SK-N-SH (cell line): ENCODE measurements around the gene KIF1C. TPM values are rescaled to one million over a fixed set of nuclear protein-coding genes. Genes with fewer than 3 reads are reported as not detected.

ENCODE experiments used
- CTCF ChIA-PET: fragments of 300-600, 350-600 bp; formaldehyde crosslinking; extraction: SDS; loops from one replicate; lab custom pipeline; 2021; lab: Yijun Ruan, JAX
- POLR2A ChIA-PET: fragments of 350-600 bp; sonication (Branson Sonifier 250); formaldehyde crosslinking; extraction: SDS; loops from one replicate; lab custom pipeline; 2020; ENCODE audit warnings: antibody characterized with exemption, inconsistent platforms; lab: Yijun Ruan, JAX
- DNase-seq: peaks from one replicate; pipeline ENCODE4 v3.0.0; 2012
- H2AFZ ChIP-seq: fragments of 200-600 bp; sonication (generic); 2 replicates; pipeline ENCODE4 v1.8.1; 2016; ENCODE audit warnings: antibody characterized with exemption, mild to moderate bottlenecking, low read depth
- H3F3A ChIP-seq: fragments of 200-600 bp; sonication (generic); replicated peaks from 2 replicates; pipeline ENCODE3; 2016; ENCODE audit warnings: antibody characterized with exemption, mild to moderate bottlenecking; ENCODE audit not compliant: insufficient read depth
- H3K27ac ChIP-seq, 2 experiments: fragments of 200-500 bp in 1 of 2; fragments of 200-600 bp in 1 of 2; sonication (Bioruptor generic) in 1 of 2; sonication (generic), shearing (Covaris generic) in 1 of 2; 2 replicates each; pipeline versions ENCODE4 v1.5.1 to v1.6.1; 2014 to 2016; ENCODE audit warnings: low read depth in 2 of 2, inconsistent platforms in 1 of 2, low read length in 1 of 2, mild to moderate bottlenecking in 1 of 2, mixed read lengths in 1 of 2
- H3K27me3 ChIP-seq: fragments of 200-600 bp; sonication (generic), shearing (Covaris generic); 2 replicates; pipeline ENCODE4 v1.6.1; 2016; ENCODE audit warnings: mixed run types; ENCODE audit not compliant: insufficient read depth
- H3K36me3 ChIP-seq, 2 experiments: fragments of 200-500 bp in 1 of 2; fragments of 200-600 bp in 1 of 2; sonication (Bioruptor generic) in 1 of 2; sonication (generic) in 1 of 2; replicated peaks in 1 of 2; 2 replicates each; pipeline versions ENCODE3 to v1.5.1; 2014 to 2016; ENCODE audit warnings: low read length in 1 of 2, mild to moderate bottlenecking in 1 of 2; ENCODE audit not compliant: insufficient read depth in 2 of 2, control insufficient read depth in 1 of 2
- H3K4me1 ChIP-seq, 2 experiments: fragments of 200-500 bp in 1 of 2; fragments of 200-600 bp in 1 of 2; sonication (Bioruptor generic) in 1 of 2; sonication (generic), shearing (Covaris generic) in 1 of 2; 2 replicates each; pipeline versions ENCODE4 v1.5.1 to v1.6.1; 2014 to 2016; ENCODE audit warnings: low read depth in 1 of 2, low read length in 1 of 2, mixed run types in 1 of 2; ENCODE audit not compliant: insufficient read depth in 2 of 2, control insufficient read depth in 1 of 2
- H3K4me2 ChIP-seq: fragments of 200-600 bp; sonication (generic), shearing (Covaris generic); 2 replicates; pipeline ENCODE4 v1.6.1; 2017; ENCODE audit warnings: mixed run types
- H3K4me3 ChIP-seq, 2 experiments: fragments of 200-500 bp in 1 of 2; fragments of 200-600 bp in 1 of 2; sonication (Bioruptor generic) in 1 of 2; sonication (generic), shearing (Covaris generic) in 1 of 2; 2 replicates each; pipeline versions ENCODE4 v1.5.1 to v1.8.1; 2014 to 2016; ENCODE audit warnings: low read depth in 2 of 2, inconsistent platforms in 1 of 2, low read length in 1 of 2, mild to moderate bottlenecking in 1 of 2, mixed read lengths in 1 of 2, moderate library complexity in 1 of 2
- H3K79me2 ChIP-seq: fragments of 200-600 bp; sonication (generic); 2 replicates; pipeline ENCODE4 v1.8.1; 2017; ENCODE audit warnings: mild to moderate bottlenecking; ENCODE audit not compliant: insufficient read depth
- H3K9ac ChIP-seq: fragments of 200-600 bp; sonication (generic); 2 replicates; pipeline ENCODE4 v1.6.1; 2017; ENCODE audit warnings: mixed run types
- H3K9me2 ChIP-seq: fragments of 200-600 bp; sonication (generic); 2 replicates; pipeline ENCODE4 v1.6.1; 2017; ENCODE audit warnings: mixed run types
- H3K9me3 ChIP-seq: fragments of 200-600 bp; sonication (generic); 2 replicates; pipeline ENCODE4 v1.6.1; 2017; ENCODE audit warnings: mixed run types, mild to moderate bottlenecking, moderate library complexity
- H4K20me1 ChIP-seq: fragments of 200-600 bp; sonication (generic); 2 replicates; pipeline ENCODE4 v1.6.1; 2017; ENCODE audit warnings: mild to moderate bottlenecking, mixed run types; ENCODE audit not compliant: insufficient read depth
- CHD2 ChIP-seq: fragments of 150-350 bp; IDR thresholded peaks from 2 replicates; pipeline ENCODE4 v1.6.1; 2018; ENCODE audit warnings: low read length; ENCODE audit not compliant: partially characterized antibody
- CTCF ChIP-seq: fragments of 200-600 bp; sonication (generic); IDR thresholded peaks from 2 replicates; pipeline ENCODE4 v1.6.1; 2017; ENCODE audit warnings: antibody characterized with exemption, mild to moderate bottlenecking, moderate library complexity
- EZH2phosphoT487 ChIP-seq: fragments of 200-600 bp; sonication (generic); IDR thresholded peaks from 2 replicates; pipeline ENCODE4 v1.6.1; 2017; ENCODE audit warnings: low read depth, mixed run types, mild to moderate bottlenecking, antibody characterized with exemption, moderate library complexity, borderline replicate concordance
- FOSL2 ChIP-seq: IDR thresholded peaks from 2 replicates; pipeline ENCODE4 v1.4.0; 2012; ENCODE audit warnings: low read depth, mild to moderate bottlenecking, moderate library complexity, borderline replicate concordance
- FOXJ3 ChIP-seq: sonication (generic); formaldehyde crosslinking; IDR thresholded peaks from 2 replicates; pipeline ENCODE4 v1.5.1; 2020; ENCODE audit warnings: mild to moderate bottlenecking, missing genetic modification reagents
- GATA2 ChIP-seq: sonication (generic); formaldehyde crosslinking; IDR thresholded peaks from 2 replicates; pipeline ENCODE4 v1.5.0; 2020; ENCODE audit warnings: mild to moderate bottlenecking, missing genetic modification reagents
- IRF3 ChIP-seq: fragments of 150-350 bp; IDR thresholded peaks from 2 replicates; pipeline ENCODE4 v1.6.1; 2016; ENCODE audit warnings: mild to moderate bottlenecking, low read depth, low read length
- JUND ChIP-seq: IDR thresholded peaks from 2 replicates; pipeline ENCODE4 v1.4.0; 2012
- MEF2A ChIP-seq: IDR thresholded peaks from 2 replicates; pipeline ENCODE4 v1.4.0; 2012; ENCODE audit warnings: low read depth, borderline replicate concordance
- NFIC ChIP-seq: IDR thresholded peaks from 2 replicates; pipeline ENCODE4 v1.4.0; 2012; ENCODE audit warnings: borderline replicate concordance
- NRF1 ChIP-seq: IDR thresholded peaks from 2 replicates; pipeline ENCODE4 v1.6.1; 2012; ENCODE audit warnings: low read depth, mild to moderate bottlenecking, low read length
- RCOR1 ChIP-seq: fragments of 150-350 bp; IDR thresholded peaks from 2 replicates; pipeline ENCODE4 v1.6.1; 2017; ENCODE audit warnings: antibody characterized with exemption, low read length
- REST ChIP-seq: IDR thresholded peaks from 2 replicates; pipeline ENCODE4 v1.6.1; 2012; ENCODE audit warnings: mild to moderate bottlenecking, low read depth, low read length, moderate library complexity
- SIN3A ChIP-seq: IDR thresholded peaks from 2 replicates; pipeline ENCODE4 v1.6.1; 2012; ENCODE audit warnings: low read depth, mild to moderate bottlenecking, low read length, moderate library complexity, borderline replicate concordance
- TCF12 ChIP-seq: IDR thresholded peaks from 2 replicates; pipeline ENCODE4 v1.4.0; 2012
- TEAD4 ChIP-seq: IDR thresholded peaks from 2 replicates; pipeline ENCODE4 v1.4.0; 2012; ENCODE audit warnings: mild to moderate bottlenecking, borderline replicate concordance; ENCODE audit not compliant: insufficient read depth
- USF2 ChIP-seq: fragments of 150-350 bp; IDR thresholded peaks from 2 replicates; pipeline ENCODE4 v1.6.1; 2017; ENCODE audit warnings: antibody characterized with exemption, low read length, low read depth, borderline replicate concordance
- YY1 ChIP-seq: IDR thresholded peaks from 2 replicates; pipeline ENCODE4 v1.4.0; 2012; ENCODE audit warnings: low read depth, mild to moderate bottlenecking
- WGBS: methylation state at CpG from one replicate; pipeline ENCODE4 v1.1.6; 2017; ENCODE audit warnings: low lambda C conversion rate; 5-methylcytosine and 5-hydroxymethylcytosine counted together
- polyA plus RNA-seq, 3 experiments: library from polyadenylated mRNA; depleted of rRNA; stranded (reverse); fragments of >200 nt; gene quantifications; 2 replicates each; pipeline ENCODE4 v1.2.3, GENCODE V29; 2012

The KIF1C gene
- polyA plus RNA-seq, 1 of the 3 experiments (the other 2 are of a cell fraction), result 58.2 TPM

- Histone ChIP-seq H3K9me2 (no peaks in the 10 kb centered on the region), H3K27me3 (no peaks in the 10 kb centered on the region), H4K20me1 (no peaks in the 10 kb centered on the region), H3K9me3 (no peaks in the 10 kb centered on the region), H3K4me2 (no peak overlapping the region), H2AFZ (no peak overlapping the region), H3K79me2 (no peaks in the 10 kb centered on the region), H3K4me1 (peaks cover 0 to 2% of the 10 kb centered on the region in 2 experiments; a peak in 1 of 4 replicates), H3K27ac (no peak overlapping the region), H3K36me3 (no peaks in the 10 kb centered on the region), H3F3A (no peaks in the 10 kb centered on the region), H3K9ac (no peak overlapping the region), H3K4me3 (no peak overlapping the region)
- WGBS, result 93% methylated on average over 10 of the region's 14 CpGs
- ChIA-PET POLR2A (interaction anchor here (0.6 kb wide), 1 partner anchor 54 kb away, joined by 3 read pairs; no protein-coding TSS in a partner anchor), CTCF (interaction anchor here (0.9 to 5.6 kb wide), 8 partner anchors 28 to 131 kb away, joined by 3 to 39 read pairs (median 3); partner anchors contain the start of gene CHRNE)
- no peak for DNase-seq
- TF ChIP-seq CTCF (no peak), FOSL2 (no peak), EZH2phosphoT487 (no peak), TCF12 (no peak), FOXJ3 (CRISPR knock-in tag) (no peak), YY1 (no peak), CHD2 (no peak), NRF1 (no peak), NFIC (no peak), USF2 (no peak), REST (no peak), TEAD4 (no peak), RCOR1 (no peak), JUND (no peak), IRF3 (no peak), MEF2A (no peak), GATA2 (CRISPR knock-in tag) (no peak), SIN3A (no peak)
These were observed 36.9 kb downstream of the KIF1C start for GRCh38 chr17:5034651-5035050.
